AG09309 (cell line): ENCODE data around the gene TCEAL3.
A peak's percentile ranks its signal among the peaks of the same experiment; 100 is the strongest.

Experiments used
- DNase-seq: peaks from one replicate; pipeline ENCODE4 v3.0.0-alpha.2; 2010; ENCODE audit warnings: low read depth
- H3K4me3 ChIP-seq: 2 replicates; pipeline ENCODE4 v1.5.1; 2011; ENCODE audit warnings: mild to moderate bottlenecking, low read depth, low read length, moderate library complexity; ENCODE audit not compliant: control insufficient read depth
- CTCF ChIP-seq: IDR thresholded peaks from 2 replicates; pipeline ENCODE4 v1.5.1; 2011; ENCODE audit warnings: mild to moderate bottlenecking, low read depth, low read length, inconsistent platforms; ENCODE audit not compliant: insufficient read depth, control insufficient read depth; ENCODE audit errors: missing control alignments

Gene TCEAL3

GRCh38 chrX:103608306-103608963, 672 bp downstream of the TCEAL3 start:
- H3K4me3 ChIP-seq, result peak overlapping the region; percentile 74
- no peak for DNase-seq
- no peak for TF ChIP-seq CTCF

- TF ChIP-seq CTCF, result no peak
- no peak overlapping the region for H3K4me3 ChIP-seq
- DNase-seq, result no peak
Observed at GRCh38 chrX:103610282-103610681, 2.5 kb downstream of the TCEAL3 start.

- no peak overlapping the region for H3K4me3 ChIP-seq
- no peak for DNase-seq
- TF ChIP-seq CTCF, result no peak
Observed at GRCh38 chrX:103613362-103613890, 5.7 kb downstream of the TCEAL3 start.

GRCh38 chrX:103614999-103615398, 7.2 kb downstream of the TCEAL3 start:
- no peak for DNase-seq
- H3K4me3 ChIP-seq, result no peak overlapping the region
- no peak for TF ChIP-seq CTCF

- H3K4me3 ChIP-seq, result no peak overlapping the region
- DNase-seq, result no peak
- no peak for TF ChIP-seq CTCF
Observed at GRCh38 chrX:103615781-103616371, 8.1 kb downstream of the TCEAL3 start.

- DNase-seq, result no peak
- no peak overlapping the region for H3K4me3 ChIP-seq
- TF ChIP-seq CTCF, result no peak
Observed at GRCh38 chrX:103616676-103617186, 9.0 kb downstream of the TCEAL3 start.
